Measurements from ENCODE around the gene RCN2.

Gene RCN2

GRCh38 chr15:76996076-76996525 lies 64.6 kb downstream of the RCN2 start:
- DNase-seq: no peak

GRCh38 chr15:76996526-76997401 lies 65.2 kb downstream of the RCN2 start:
- DNase-seq: no peak

- no peak for DNase-seq
These were observed 67.2 kb downstream of the RCN2 start for GRCh38 chr15:76998663-76999285.

GRCh38 chr15:76999996-77000395 lies 68.4 kb downstream of the RCN2 start:
- DNase-seq: no peak

DNA sequence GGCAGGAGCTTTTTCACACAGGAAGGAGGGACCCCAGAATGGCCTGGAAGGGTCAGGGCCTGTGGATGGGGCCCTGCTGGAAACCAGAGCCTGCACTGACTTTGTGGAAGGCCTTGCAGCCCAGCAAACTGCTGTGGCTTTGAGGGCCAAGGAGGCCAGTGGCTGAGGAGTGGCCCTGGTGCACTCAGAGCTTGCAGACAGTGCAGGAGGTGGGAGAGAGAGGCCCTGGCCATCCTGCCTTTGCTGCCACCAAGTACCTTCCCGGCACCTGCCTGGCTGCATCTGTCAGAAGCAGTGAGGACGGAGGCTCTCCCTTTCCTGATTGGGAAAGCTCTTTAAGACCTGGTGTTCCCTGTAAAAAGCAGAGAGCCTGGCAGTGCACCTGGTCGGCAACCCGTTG lies 69.8 kb downstream of the RCN2 start:
- DNase-seq: no peak

- DNase-seq: no peak
These were observed 70.4 kb downstream of the RCN2 start for GRCh38 chr15:77001966-77002365.

DNA sequence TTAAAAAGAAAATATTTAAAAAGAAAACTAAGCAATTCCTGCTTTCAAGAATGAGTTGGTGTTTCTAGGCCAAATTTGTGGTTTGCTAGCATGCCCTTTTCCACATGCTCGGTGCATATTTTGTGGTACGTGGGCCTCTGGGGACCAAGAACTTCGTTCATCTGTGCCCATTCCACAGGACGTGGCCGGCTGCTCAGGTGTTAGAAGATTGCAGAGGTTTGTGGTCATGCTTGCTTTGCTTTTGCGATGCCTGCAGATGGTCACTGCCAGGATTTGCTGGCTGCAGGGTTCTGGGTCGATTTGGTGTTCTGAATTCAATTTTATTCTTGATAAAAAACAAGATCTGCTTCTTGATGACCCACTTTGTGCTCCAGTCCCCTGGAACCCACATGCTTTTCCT lies 70.9 kb downstream of the RCN2 start:
- no peak for DNase-seq

DNA sequence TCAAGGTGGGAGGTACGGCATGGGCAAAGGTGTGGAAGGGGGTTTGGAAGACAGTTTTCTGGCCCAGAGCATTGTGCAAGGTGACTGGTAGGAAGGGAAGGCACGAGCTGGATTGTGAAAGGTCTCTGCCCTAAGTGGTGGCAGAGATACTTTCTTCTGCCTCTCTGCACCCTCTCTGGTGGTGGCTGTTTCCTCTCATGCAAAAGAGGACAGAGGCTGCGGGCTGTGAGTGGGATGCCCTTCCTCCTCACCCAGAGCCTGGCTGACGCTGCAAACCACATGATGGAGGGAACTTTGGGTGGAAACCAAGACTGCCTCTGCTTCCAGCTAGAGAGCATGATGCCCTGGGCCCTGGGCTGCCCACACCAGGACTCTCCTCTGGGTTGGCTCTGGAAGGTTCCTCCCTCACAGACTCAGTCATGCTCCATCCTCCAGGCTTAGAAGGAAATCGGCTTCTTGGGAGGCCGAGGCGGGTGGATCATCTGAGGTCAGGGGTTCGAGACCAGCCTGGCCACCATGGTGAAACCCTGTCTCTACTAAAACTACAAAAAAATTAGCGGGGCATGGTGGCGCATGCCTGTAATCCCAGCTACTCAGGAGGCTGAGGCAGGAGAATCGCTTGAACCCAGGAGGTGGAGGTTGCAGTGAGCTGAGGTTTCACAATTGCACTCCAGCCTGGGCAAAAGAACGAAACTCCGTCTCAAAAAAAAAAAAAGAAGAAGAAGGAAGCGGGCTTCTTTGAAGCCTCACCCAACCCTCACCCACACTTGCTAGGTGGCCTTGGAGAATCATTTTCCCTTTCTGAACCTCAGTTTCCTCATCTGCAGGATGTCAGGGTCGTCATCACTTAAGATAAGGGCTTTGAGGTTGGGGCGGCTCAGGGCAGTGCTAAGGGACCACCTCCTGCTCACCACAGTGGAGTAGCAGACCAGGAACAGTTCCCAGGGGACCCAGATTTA lies 71.7 kb downstream of the RCN2 start:
- DNase-seq: peak; percentile 72

Data from CD4-positive, alpha-beta T cell treated with Interleukin-15 for 1 hour (primary cell).